Measurements from ENCODE around the gene SLC2A9.

Gene SLC2A9

DNA sequence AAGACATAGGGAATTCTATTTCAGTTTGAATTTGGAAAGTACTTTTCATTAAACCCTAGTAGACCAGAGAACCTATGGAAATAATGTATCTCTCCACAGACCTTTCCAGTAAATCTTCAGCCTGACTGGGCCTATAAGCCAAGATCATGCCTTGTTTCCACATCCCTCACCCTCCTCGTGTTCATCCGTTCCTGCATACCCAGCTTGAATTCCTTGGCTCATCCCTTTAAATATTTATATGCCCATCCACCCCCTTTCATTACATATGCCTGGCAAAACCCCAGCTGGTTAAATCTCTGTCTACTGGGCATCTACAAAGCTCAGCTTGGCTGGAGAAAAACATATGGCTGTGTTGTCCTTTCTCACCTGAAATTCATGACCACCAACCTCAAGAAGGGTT, 32.4 kb downstream of the SLC2A9 start:
- Histone ChIP-seq H3K9ac (ENCODE audit: low read length) (no peak overlapping the region), H3K36me3 (replicated peaks; ENCODE audit: low read depth, low read length) (peaks cover 7% of the 10 kb centered on the region), H3K4me1 (ENCODE audit: low read length) (peaks cover 46% of the 10 kb centered on the region), H3K4me3 (ENCODE audit: low read length) (no peak overlapping the region), H3K9me3 (ENCODE audit: insufficient read depth, low read length) (no peaks in the 10 kb centered on the region), H3K4me2 (ENCODE audit: low read length) (no peak overlapping the region), H3K27me3 (ENCODE audit: low read depth, low read length) (no peaks in the 10 kb centered on the region), H3K79me2 (ENCODE audit: low read length) (no peaks in the 10 kb centered on the region), H4K20me1 (ENCODE audit: insufficient read depth, low read length) (no peaks in the 10 kb centered on the region), H3K27ac (ENCODE audit: low read length) (no peak overlapping the region), H2AFZ (ENCODE audit: low read depth, low read length) (no peak overlapping the region)
- no peak for TF ChIP-seq EZH2phosphoT487 (IDR thresholded peaks at IDR 0.05; ENCODE audit: low read depth)
- TF ChIP-seq, protein P1, sequence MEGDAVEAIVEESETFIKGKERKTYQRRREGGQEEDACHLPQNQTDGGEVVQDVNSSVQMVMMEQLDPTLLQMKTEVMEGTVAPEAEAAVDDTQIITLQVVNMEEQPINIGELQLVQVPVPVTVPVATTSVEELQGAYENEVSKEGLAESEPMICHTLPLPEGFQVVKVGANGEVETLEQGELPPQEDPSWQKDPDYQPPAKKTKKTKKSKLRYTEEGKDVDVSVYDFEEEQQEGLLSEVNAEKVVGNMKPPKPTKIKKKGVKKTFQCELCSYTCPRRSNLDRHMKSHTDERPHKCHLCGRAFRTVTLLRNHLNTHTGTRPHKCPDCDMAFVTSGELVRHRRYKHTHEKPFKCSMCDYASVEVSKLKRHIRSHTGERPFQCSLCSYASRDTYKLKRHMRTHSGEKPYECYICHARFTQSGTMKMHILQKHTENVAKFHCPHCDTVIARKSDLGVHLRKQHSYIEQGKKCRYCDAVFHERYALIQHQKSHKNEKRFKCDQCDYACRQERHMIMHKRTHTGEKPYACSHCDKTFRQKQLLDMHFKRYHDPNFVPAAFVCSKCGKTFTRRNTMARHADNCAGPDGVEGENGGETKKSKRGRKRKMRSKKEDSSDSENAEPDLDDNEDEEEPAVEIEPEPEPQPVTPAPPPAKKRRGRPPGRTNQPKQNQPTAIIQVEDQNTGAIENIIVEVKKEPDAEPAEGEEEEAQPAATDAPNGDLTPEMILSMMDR (IDR thresholded peaks at IDR 0.05; ENCODE audit: low read depth, low read length) = no peak

DNA sequence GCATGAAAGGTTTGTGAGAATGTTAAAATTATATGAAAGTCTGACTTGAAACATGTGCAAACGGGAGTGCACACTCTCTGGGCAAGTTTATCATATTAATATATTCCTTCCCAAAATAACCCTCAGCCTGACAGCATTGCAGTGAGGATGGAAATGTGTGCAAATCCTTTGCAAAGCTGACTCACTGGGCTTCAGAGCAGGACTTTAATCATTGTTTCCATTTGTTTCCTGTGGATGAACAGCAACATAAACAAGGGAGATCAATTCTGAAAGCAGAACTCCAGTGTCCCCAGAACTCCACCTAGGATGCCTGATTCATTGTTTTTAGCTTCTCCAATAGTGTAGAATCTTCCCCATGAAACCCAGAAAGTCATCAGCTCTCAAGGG, 32.9 kb downstream of the SLC2A9 start:
- Histone ChIP-seq H3K4me2 (ENCODE audit: low read length) (peak overlapping the region; percentile 92), H3K27ac (ENCODE audit: low read length) (peak overlapping the region; percentile 16; the same call in 1 of the 2 replicates), H3K9me3 (ENCODE audit: insufficient read depth, low read length) (no peaks in the 10 kb centered on the region), H3K4me1 (ENCODE audit: low read length) (peaks cover 41% of the 10 kb centered on the region), H2AFZ (ENCODE audit: low read depth, low read length) (peak overlapping the region; percentile 86; the same call in 1 of the 2 replicates), H3K79me2 (ENCODE audit: low read length) (no peaks in the 10 kb centered on the region), H4K20me1 (ENCODE audit: insufficient read depth, low read length) (no peaks in the 10 kb centered on the region), H3K4me3 (ENCODE audit: low read length) (peak overlapping the region; percentile 57), H3K9ac (ENCODE audit: low read length) (0 out of 2 replicates have a peak overlapping the region, but pooled peaks have one; percentile 39), H3K27me3 (ENCODE audit: low read depth, low read length) (no peaks in the 10 kb centered on the region), H3K36me3 (replicated peaks; ENCODE audit: low read depth, low read length) (peaks cover 7% of the 10 kb centered on the region)
- no peak for TF ChIP-seq EZH2phosphoT487 (IDR thresholded peaks at IDR 0.05; ENCODE audit: low read depth)
- TF ChIP-seq, protein P1 (IDR thresholded peaks at IDR 0.05; ENCODE audit: low read depth, low read length) = no peak

GRCh38 chr4:9987749-9988362, 33.4 kb downstream of the SLC2A9 start:
- H3K4me3 ChIP-seq (ENCODE audit: low read length) = peak overlapping the region; percentile 57
- H2AFZ ChIP-seq (ENCODE audit: low read depth, low read length) = peak overlapping the region; percentile 86
- H3K4me2 ChIP-seq (ENCODE audit: low read length) = peak overlapping the region; percentile 92
- no peaks in the 10 kb centered on the region for H3K27me3 ChIP-seq (ENCODE audit: low read depth, low read length)
- H3K79me2 ChIP-seq (ENCODE audit: low read length) = no peaks in the 10 kb centered on the region
- H3K9me3 ChIP-seq (ENCODE audit: insufficient read depth, low read length) = no peaks in the 10 kb centered on the region
- H3K4me1 ChIP-seq (ENCODE audit: low read length) = peaks cover 41% of the 10 kb centered on the region
- no peaks in the 10 kb centered on the region for H4K20me1 ChIP-seq (ENCODE audit: insufficient read depth, low read length)
- H3K27ac ChIP-seq (ENCODE audit: low read length) = peak overlapping the region; percentile 16; the same call in 1 of the 2 replicates
- H3K9ac ChIP-seq (ENCODE audit: low read length) = peak overlapping the region; percentile 39
- TF ChIP-seq, protein P1 (IDR thresholded peaks at IDR 0.05; ENCODE audit: low read depth, low read length) = no peak
- TF ChIP-seq EZH2phosphoT487 (IDR thresholded peaks at IDR 0.05; ENCODE audit: low read depth) = no peak
- H3K36me3 ChIP-seq (replicated peaks; ENCODE audit: low read depth, low read length) = peaks cover 4% of the 10 kb centered on the region

DNA sequence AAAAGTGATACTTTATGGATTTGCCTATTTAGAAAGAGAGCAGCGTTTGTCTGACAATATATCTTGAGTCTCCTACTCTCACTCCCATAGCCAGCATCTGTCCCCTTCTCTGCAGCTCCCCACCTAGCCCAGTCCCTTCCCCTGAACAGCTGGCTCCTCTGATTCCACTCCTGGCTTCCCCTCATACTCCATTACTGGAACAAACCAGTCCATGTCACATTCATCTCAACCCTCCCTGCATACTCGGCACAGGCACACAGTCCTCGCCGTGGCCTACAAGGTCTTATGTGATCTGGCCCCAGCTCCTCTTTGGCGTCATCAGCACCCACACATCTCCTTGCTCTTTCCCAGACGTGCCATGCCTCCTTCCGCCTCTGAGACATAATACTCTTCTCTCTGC, 36.7 kb downstream of the SLC2A9 start:
- Histone ChIP-seq H3K4me1 (ENCODE audit: low read length) (peaks cover 22% of the 10 kb centered on the region), H4K20me1 (ENCODE audit: insufficient read depth, low read length) (no peaks in the 10 kb centered on the region), H3K9me3 (ENCODE audit: insufficient read depth, low read length) (no peaks in the 10 kb centered on the region), H2AFZ (ENCODE audit: low read depth, low read length) (no peak overlapping the region), H3K4me3 (ENCODE audit: low read length) (no peak overlapping the region), H3K9ac (ENCODE audit: low read length) (no peak overlapping the region), H3K36me3 (replicated peaks; ENCODE audit: low read depth, low read length) (no peaks in the 10 kb centered on the region), H3K27me3 (ENCODE audit: low read depth, low read length) (no peaks in the 10 kb centered on the region), H3K4me2 (ENCODE audit: low read length) (no peak overlapping the region), H3K27ac (ENCODE audit: low read length) (no peak overlapping the region), H3K79me2 (ENCODE audit: low read length) (no peaks in the 10 kb centered on the region)
- TF ChIP-seq, protein P1 (IDR thresholded peaks at IDR 0.05; ENCODE audit: low read depth, low read length) = no peak
- TF ChIP-seq EZH2phosphoT487 (IDR thresholded peaks at IDR 0.05; ENCODE audit: low read depth) = no peak

All from OCI-LY3 (cell line).